Activated CD4-positive, alpha-beta T cell treated with anti-CD3 and anti-CD28 coated beads, Interleukin-10, Interleukin-2, amounts not matched to agents 100 ng/mL and 50 ng/mL, durations not matched to agents 16 hours and 8 hours (primary cell): ENCODE data around the gene ZCCHC10.
"Not testable (repeated sequence)": the region's sequence is repeated elsewhere in the genome, so short reads cannot be mapped to it uniquely, and the experiment has no call there.

Experiments
- DNase-seq: peaks from one replicate; pipeline ENCODE4 v3.0.0-alpha.2; 2020

Gene ZCCHC10

GRCh38 chr5:133025804-133026663 is at the start of gene ZCCHC10:
Gene ZCCHC10, minus strand, starts transcription at chr5:133026549. Its CDS starts 12 bp downstream, at chr5:133026537.
- peak; percentile 95 for DNase-seq

GRCh38 chr5:133075572-133076536 is 49.5 kb upstream of the ZCCHC10 start:
- no peak for DNase-seq

GRCh38 chr5:133072021-133072420 is 45.7 kb upstream of the ZCCHC10 start:
- no peak for DNase-seq

GRCh38 chr5:133066045-133066444 is 39.7 kb upstream of the ZCCHC10 start:
- DNase-seq: no peak

GRCh38 chr5:133065471-133065870 is 39.1 kb upstream of the ZCCHC10 start:
- no peak for DNase-seq

GRCh38 chr5:133063965-133064364 is 37.6 kb upstream of the ZCCHC10 start:
- no peak for DNase-seq

- no peak for DNase-seq
These were observed 35.9 kb upstream of the ZCCHC10 start for GRCh38 chr5:133062276-133062675.

- DNase-seq: no peak
These were observed 33.3 kb upstream of the ZCCHC10 start for GRCh38 chr5:133059621-133060020.

- DNase-seq: no peak
These were observed 30.5 kb upstream of the ZCCHC10 start for GRCh38 chr5:133056891-133057290.

- DNase-seq: no peak
These were observed 28.5 kb upstream of the ZCCHC10 start for GRCh38 chr5:133054697-133055471.

GRCh38 chr5:133053448-133053847 is 27.1 kb upstream of the ZCCHC10 start:
- DNase-seq: no peak

- peak; percentile 81 for DNase-seq
These were observed 26.2 kb upstream of the ZCCHC10 start for GRCh38 chr5:133052317-133053175.

GRCh38 chr5:133051542-133052316 is 25.4 kb upstream of the ZCCHC10 start, which contains the start of gene HSPA4:
Gene HSPA4, plus strand, starts transcription at chr5:133052013. Its CDS starts 238 bp downstream, at chr5:133052251.
- peak; percentile 98 for DNase-seq

- no peak for DNase-seq
These were observed 24.8 kb upstream of the ZCCHC10 start for GRCh38 chr5:133051061-133051541.

GRCh38 chr5:133050521-133050920 is 24.2 kb upstream of the ZCCHC10 start:
- DNase-seq: peak; percentile 14

GRCh38 chr5:133049726-133050048 is 23.3 kb upstream of the ZCCHC10 start:
- no peak for DNase-seq

GRCh38 chr5:133048993-133049725 is 22.8 kb upstream of the ZCCHC10 start:
- DNase-seq: no peak

GRCh38 chr5:133047404-133047803 is 21.1 kb upstream of the ZCCHC10 start:
- DNase-seq: no peak

GRCh38 chr5:133046560-133046959 is 20.2 kb upstream of the ZCCHC10 start:
- not testable (repeated sequence) for DNase-seq

- DNase-seq: no peak
These were observed 15.6 kb upstream of the ZCCHC10 start for GRCh38 chr5:133041910-133042309.
